Thyroid gland (tissue), 4 donors: ENCODE measurements around the gene CREG1.

Experiments
- POLR2A ChIP-seq, 2 donors: fragments of 450-650 bp; IDR thresholded peaks; one replicate each; pipeline ENCODE4 v1.6.1; 2017; ENCODE audit warnings: antibody characterized with exemption in 2 of 2, mild to moderate bottlenecking in 2 of 2, moderate library complexity in 1 of 2
- TF ChIP-seq, protein P1 (sequence below), 6 experiments: fragments of 200-600 bp in 3 of 6; fragments of 450-650 bp in 3 of 6; sonication (generic) in 3 of 6; IDR thresholded peaks; one replicate each; pipeline ENCODE4 v1.5.1; 2016 to 2019; ENCODE audit warnings: antibody characterized with exemption in 6 of 6, mild to moderate bottlenecking in 2 of 6, inconsistent platforms in 1 of 6, moderate library complexity in 1 of 6

GRCh38 chr1:167563579-167564246 lies 10.2 kb upstream of the CREG1 start:
- no peak for TF ChIP-seq POLR2A (IDR thresholded peaks at IDR 0.05)
- TF ChIP-seq, protein P1, sequence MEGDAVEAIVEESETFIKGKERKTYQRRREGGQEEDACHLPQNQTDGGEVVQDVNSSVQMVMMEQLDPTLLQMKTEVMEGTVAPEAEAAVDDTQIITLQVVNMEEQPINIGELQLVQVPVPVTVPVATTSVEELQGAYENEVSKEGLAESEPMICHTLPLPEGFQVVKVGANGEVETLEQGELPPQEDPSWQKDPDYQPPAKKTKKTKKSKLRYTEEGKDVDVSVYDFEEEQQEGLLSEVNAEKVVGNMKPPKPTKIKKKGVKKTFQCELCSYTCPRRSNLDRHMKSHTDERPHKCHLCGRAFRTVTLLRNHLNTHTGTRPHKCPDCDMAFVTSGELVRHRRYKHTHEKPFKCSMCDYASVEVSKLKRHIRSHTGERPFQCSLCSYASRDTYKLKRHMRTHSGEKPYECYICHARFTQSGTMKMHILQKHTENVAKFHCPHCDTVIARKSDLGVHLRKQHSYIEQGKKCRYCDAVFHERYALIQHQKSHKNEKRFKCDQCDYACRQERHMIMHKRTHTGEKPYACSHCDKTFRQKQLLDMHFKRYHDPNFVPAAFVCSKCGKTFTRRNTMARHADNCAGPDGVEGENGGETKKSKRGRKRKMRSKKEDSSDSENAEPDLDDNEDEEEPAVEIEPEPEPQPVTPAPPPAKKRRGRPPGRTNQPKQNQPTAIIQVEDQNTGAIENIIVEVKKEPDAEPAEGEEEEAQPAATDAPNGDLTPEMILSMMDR (IDR thresholded peaks at IDR 0.05) = no peak
